ENCODE measurements around the gene DOC2A. TPM values are rescaled to one million over a fixed set of nuclear protein-coding genes. Genes with fewer than 3 reads are reported as not detected.

Gene DOC2A
- total and polyA plus RNA-seq, 2 donors (not counting 3 experiments of a cell fraction or from before 2014, with no cell fraction given): 0.60 to 0.63 TPM

GRCh38 chr16:29993903-29994599, 16.8 kb downstream of the DOC2A start:
- H3K9ac ChIP-seq (replicated peaks; ENCODE audit: extremely low read depth, insufficient read depth, low read length): no peak overlapping the region
- H3K4me2 ChIP-seq (ENCODE audit: insufficient read depth, low read length): no peak overlapping the region
- no peaks in the 10 kb centered on the region for H3K9me3 ChIP-seq (replicated peaks; ENCODE audit: control insufficient read depth, insufficient read depth, low read length)
- TF ChIP-seq POLR2AphosphoS5 (IDR thresholded peaks at IDR 0.05; ENCODE audit: insufficient read depth, low read depth, low read length): no peak
- TF ChIP-seq MYC (IDR thresholded peaks at IDR 0.05; ENCODE audit: low read depth, low read length): no peak
- no peak for TF ChIP-seq EZH2 (IDR thresholded peaks at IDR 0.05; ENCODE audit: borderline replicate concordance, low read depth, low read length, severe bottlenecking)
- no peak for TF ChIP-seq POLR2A (IDR thresholded peaks at IDR 0.05; ENCODE audit: low read depth, low read length)
- TF ChIP-seq MAX (IDR thresholded peaks at IDR 0.05; ENCODE audit: insufficient read depth, insufficient read length): no peak
- TF ChIP-seq FOS (IDR thresholded peaks at IDR 0.05; ENCODE audit: borderline replicate concordance, insufficient read depth, low read length): no peak
- no peak for TF ChIP-seq JUN (IDR thresholded peaks at IDR 0.05; ENCODE audit: borderline replicate concordance, insufficient read depth, insufficient read length, low read depth)
- no peak for TF ChIP-seq CTCF (IDR thresholded peaks at IDR 0.05; ENCODE audit: extremely low read depth in 1 of 2, insufficient read depth in 1 of 2, low read depth in 1 of 2, low read length in 2 of 2)
- TF ChIP-seq GATA2 (IDR thresholded peaks at IDR 0.05; ENCODE audit: insufficient read depth, insufficient read length, low read depth, low read length): no peak
- BruUV-seq (replicated peaks): no TSS peak
- H3K27me3 ChIP-seq (ENCODE audit: control insufficient read depth in 2 of 2, insufficient read depth in 2 of 2, low read length in 2 of 2): no peaks in the 10 kb centered on the region
- ChIA-PET CTCF (interaction anchor here (0.9 to 1.8 kb wide), 7 partner anchors 12 to 161 kb away, joined by 3 to 5 read pairs (median 3); partner anchors contain the start of gene TMEM219), POLR2A (interaction anchor here (0.6 to 0.8 kb wide), 2 partner anchors 11 to 21 kb away, joined by 3 read pairs; partner anchors contain the start of gene TAOK2)
- no peaks in the 10 kb centered on the region for H4K20me1 ChIP-seq (replicated peaks; ENCODE audit: control insufficient read depth, extremely low read depth, insufficient read depth, low read length)
- peaks cover 7% of the 10 kb centered on the region for H3K79me2 ChIP-seq (ENCODE audit: control insufficient read depth, insufficient read depth, low read length)
- no peak overlapping the region for H3K4me3 ChIP-seq (replicated peaks in 1 of 3; ENCODE audit: insufficient read depth in 1 of 3, low read depth in 1 of 3, low read length in 3 of 3)
- intact Hi-C loops (cut with micrococcal nuclease) (no loop called here), dilution Hi-C loops (cut with MboI; ENCODE audit: extremely low pct_ligation_motif_present, low sequenced_read_pairs) (loop anchor here (10.0 kb wide), 1 partner anchor 189 kb away; the partner anchor contains the start of gene MAZ)
- no peak overlapping the region for H2AFZ ChIP-seq (ENCODE audit: low read depth, low read length)
- H3K36me3 ChIP-seq (ENCODE audit: control insufficient read depth in 2 of 2, extremely low read depth in 1 of 2, insufficient read depth in 2 of 2, low read length in 2 of 2): peaks cover 15 to 33% of the 10 kb centered on the region in 2 experiments
- DNase-seq (ENCODE audit: low read depth, low spot score) (no peak), FAIRE-seq (no peak)
- H3K9me1 ChIP-seq (replicated peaks; ENCODE audit: control insufficient read depth, extremely low read depth, insufficient read depth, low read length): no peaks in the 10 kb centered on the region
- no peak overlapping the region for H3K27ac ChIP-seq (ENCODE audit: insufficient read depth, low read depth, low read length)
- peaks cover 22% of the 10 kb centered on the region for H3K4me1 ChIP-seq (ENCODE audit: control insufficient read depth, extremely low read depth, insufficient read depth, low read length)

All from endothelial cell of umbilical vein (primary cell).